K562 (cell line): ENCODE results near the gene CMIP. TPM values are rescaled to one million over a fixed set of nuclear protein-coding genes. Genes with fewer than 3 reads are reported as not detected.

Experiments
- BACH1 ChIP-seq: fragments of 200-800 bp; sonication (Bioruptor generic); IDR thresholded peaks from 2 replicates; pipeline ENCODE4 v1.6.1; 2016; ENCODE audit warnings: missing genetic modification characterization, missing compliant biosample characterization
- BCL6 ChIP-seq: fragments of 250-450 bp; sonication (Bioruptor Pico); IDR thresholded peaks from 2 replicates; pipeline ENCODE4 v1.4.0; 2020
- BRCA1 ChIP-seq, 2 experiments: fragments of 450-650 bp in 1 of 2; sonication (generic) in 1 of 2; formaldehyde crosslinking in 1 of 2; IDR thresholded peaks; 2 replicates each; pipeline versions ENCODE4 v1.5.0 to v1.6.1; 2017 to 2020; ENCODE audit warnings: mild to moderate bottlenecking in 1 of 2, missing genetic modification reagents in 1 of 2
- CREB1 ChIP-seq, 2 experiments: sonication (generic) in 1 of 2; formaldehyde crosslinking in 1 of 2; IDR thresholded peaks; 2 replicates each; pipeline versions ENCODE4 v1.6.1 to v1.8.0; 2012 to 2022; ENCODE audit warnings: inconsistent platforms in 1 of 2, mild to moderate bottlenecking in 1 of 2, missing genetic modification reagents in 1 of 2, moderate library complexity in 1 of 2
- GTF2A2 ChIP-seq: IDR thresholded peaks from 2 replicates; pipeline ENCODE4 v1.6.1; 2016; ENCODE audit warnings: mild to moderate bottlenecking, missing genetic modification characterization, missing compliant biosample characterization
- GTF2F1 ChIP-seq: IDR thresholded peaks from 2 replicates; pipeline ENCODE4 v1.6.1; 2011; ENCODE audit warnings: low read depth, low read length, improper control_type of control experiment
- HNRNPL ChIP-seq: fragments of 200-400 bp; formaldehyde crosslinking; IDR thresholded peaks from 2 replicates; pipeline ENCODE4 v1.6.1; 2017; ENCODE audit warnings: low read depth, mild to moderate bottlenecking, low read length
- KLF6 ChIP-seq: fragments of 250-450 bp; sonication (Bioruptor Pico); IDR thresholded peaks from 2 replicates; pipeline ENCODE4 v1.4.0; 2020; ENCODE audit warnings: mild to moderate bottlenecking, moderate library complexity, borderline replicate concordance
- NR2C2 ChIP-seq, 2 experiments: fragments of 200-800 bp in 1 of 2; sonication (Bioruptor generic) in 1 of 2; sonication (generic) in 1 of 2; formaldehyde crosslinking in 1 of 2; IDR thresholded peaks; 2 replicates each; pipeline versions ENCODE4 v1.6.1 to v1.8.0; 2016 to 2022; ENCODE audit warnings: mild to moderate bottlenecking in 1 of 2, missing compliant biosample characterization in 1 of 2, missing genetic modification characterization in 1 of 2, missing genetic modification reagents in 1 of 2
- RBFOX2 ChIP-seq: fragments of 200-400 bp; formaldehyde crosslinking; IDR thresholded peaks from 2 replicates; pipeline ENCODE4 v1.6.1; 2017; ENCODE audit warnings: low read depth, mild to moderate bottlenecking, low read length, moderate library complexity
- SP2 ChIP-seq: IDR thresholded peaks from 2 replicates; pipeline ENCODE4 v1.6.1; 2011; ENCODE audit warnings: mild to moderate bottlenecking, low read depth, low read length, moderate library complexity; ENCODE audit not compliant: poor library complexity, severe bottlenecking; ENCODE audit errors: extremely low read depth
- TFAP4 ChIP-seq: sonication (generic); formaldehyde crosslinking; IDR thresholded peaks from 2 replicates; pipeline ENCODE4 v1.8.0; 2022; ENCODE audit warnings: missing genetic modification reagents, mild to moderate bottlenecking, moderate library complexity, borderline replicate concordance
- ZFP30 ChIP-seq: fragments of 250-450 bp; sonication (Bioruptor Pico); IDR thresholded peaks from 2 replicates; pipeline ENCODE4 v1.8.0; 2022; ENCODE audit warnings: moderate library complexity, mild to moderate bottlenecking, inconsistent platforms, borderline replicate concordance
- ZNF280B ChIP-seq: fragments of 250-450 bp; sonication (Bioruptor Pico); IDR thresholded peaks from 2 replicates; pipeline ENCODE4 v1.5.1; 2021; ENCODE audit warnings: mild to moderate bottlenecking
- ZNF347 ChIP-seq: fragments of 450-650 bp; formaldehyde crosslinking; IDR thresholded peaks from 2 replicates; pipeline ENCODE4 v1.4.0; 2020; ENCODE audit warnings: low read depth, mild to moderate bottlenecking, moderate library complexity
- ZNF444 ChIP-seq: fragments of 250-450 bp; sonication (Bioruptor Pico); IDR thresholded peaks from 2 replicates; pipeline ENCODE4 v1.4.0; 2020; ENCODE audit warnings: mild to moderate bottlenecking, moderate library complexity
- polyA plus RNA-seq, 8 experiments: library from polyadenylated mRNA; depleted of rRNA in 4 of 8; stranded (reverse) in 5 of 8; unstranded in 3 of 8; fragments of >200 nt; fragmentation: Nextera tagmentation in 2 of 8; fragmentation: Illumina TruSeq in 1 of 8; extraction: Ambion mirVana in 2 of 8; extraction: Trizol in 1 of 8; gene quantifications; 2 replicates each; pipeline versions ENCODE4 v1.2.1 to v1.2.3, GENCODE V29; 2011 to 2014; ENCODE audit warnings: inconsistent platforms in 1 of 8, missing spikeins in 1 of 8
- total RNA-seq, 7 experiments: library from RNA; depleted of rRNA in 6 of 7; stranded (reverse); fragments of >200 nt in 6 of 7; fragmentation: Illumina TruSeq in 2 of 7; extraction: Trizol in 2 of 7; gene quantifications; 2 replicates each; pipeline versions ENCODE4 v1.2.1 to v1.2.3, GENCODE V29; 2011 to 2021; ENCODE audit warnings: low replicate concordance in 1 of 7
- TF ChIP-seq, protein P1 (sequence below): conservative IDR thresholded peaks from 2 replicates; pipeline ENCODE4 v1.6.1; 2011; ENCODE audit warnings: low read depth, mild to moderate bottlenecking, low read length; ENCODE audit not compliant: control insufficient read depth
- TF ChIP-seq, protein P2 (sequence below): fragments of 250-450 bp; sonication (Bioruptor Pico); IDR thresholded peaks from 2 replicates; pipeline ENCODE4 v1.8.0; 2021; ENCODE audit warnings: moderate library complexity, mild to moderate bottlenecking, inconsistent platforms
- TF ChIP-seq, protein P3 (sequence below), 2 experiments: fragments of 450-650 bp in 1 of 2; sonication (generic) in 1 of 2; formaldehyde crosslinking in 1 of 2; IDR thresholded peaks in 1 of 2; conservative IDR thresholded peaks in 1 of 2; 2 replicates each; pipeline versions ENCODE4 v1.6.1 to v1.8.1; 2016 to 2023; ENCODE audit warnings: mild to moderate bottlenecking in 2 of 2, moderate library complexity in 2 of 2, inconsistent platforms in 1 of 2, missing genetic modification reagents in 1 of 2

The CMIP gene
- total and polyA plus RNA-seq, 9 of the 15 experiments (the other 6 are each of a cell fraction or from before 2014, with no cell fraction given): 0.94 to 82.5 (median 10.3) TPM

DNA sequence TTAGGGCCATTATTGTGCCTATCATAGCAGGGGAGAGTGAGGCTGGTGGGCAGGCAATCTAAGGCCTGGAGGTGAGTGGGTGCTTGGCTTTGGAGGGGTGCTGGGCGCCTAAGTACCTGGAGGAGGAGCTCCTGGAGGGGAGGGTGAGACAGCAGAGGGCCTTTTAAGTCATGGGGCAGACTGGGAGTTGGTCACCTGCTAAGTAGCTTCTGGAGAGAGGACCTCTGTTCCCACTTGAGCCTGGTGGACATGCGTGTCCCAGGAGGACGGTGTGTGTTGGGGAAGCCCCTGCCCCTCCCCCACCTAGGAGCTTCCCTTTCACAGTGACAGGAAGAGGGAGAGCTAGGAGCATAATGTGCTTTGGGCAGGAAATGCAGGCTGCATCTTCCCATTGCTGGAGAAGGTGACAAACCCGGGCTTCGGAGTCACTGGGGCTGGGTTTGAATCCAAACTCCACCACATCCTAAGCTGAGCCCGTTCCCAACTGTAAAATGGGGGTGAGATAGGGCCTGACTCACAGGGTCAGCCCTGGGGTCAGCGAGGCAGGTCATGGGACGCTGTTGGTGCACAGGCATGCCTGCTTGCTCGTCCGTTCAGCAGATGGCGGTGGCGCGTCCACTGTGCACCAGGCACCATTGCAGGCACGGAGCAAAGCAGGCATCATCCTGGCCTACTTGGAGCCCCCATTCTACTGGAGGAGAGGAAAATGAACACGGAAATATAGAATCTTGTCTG, 37.9 kb downstream of the CMIP start (continued):
- TF ChIP-seq TFAP4 (CRISPR knock-in tag) (peak; percentile 26; the same call in 1 of the 2 replicates), ZFP30 (CRISPR knock-in tag) (no peak), BACH1 (tag) (no peak), ZNF347 (no peak), NR2C2 (CRISPR knock-in tag; IDR thresholded peaks at IDR 0.05) (peak; percentile 81), NR2C2 (tag; IDR thresholded peaks at IDR 0.05) (peak; percentile 74), KLF6 (CRISPR knock-in tag) (no peak), HNRNPL (no peak), BCL6 (CRISPR knock-in tag) (no peak), RBFOX2 (0 out of 2 replicates have a peak, but pooled peaks have one; percentile 26), GTF2F1 (no peak), ZNF444 (no peak), CREB1 (IDR thresholded peaks at IDR 0.05) (no peak), CREB1 (CRISPR knock-in tag; IDR thresholded peaks at IDR 0.05) (no peak), SP2 (no peak), BRCA1 (IDR thresholded peaks at IDR 0.05) (no peak), BRCA1 (CRISPR knock-in tag; IDR thresholded peaks at IDR 0.05) (no peak), ZNF280B (CRISPR knock-in tag) (no peak), GTF2A2 (tag) (no peak)
- TF ChIP-seq, protein P1, sequence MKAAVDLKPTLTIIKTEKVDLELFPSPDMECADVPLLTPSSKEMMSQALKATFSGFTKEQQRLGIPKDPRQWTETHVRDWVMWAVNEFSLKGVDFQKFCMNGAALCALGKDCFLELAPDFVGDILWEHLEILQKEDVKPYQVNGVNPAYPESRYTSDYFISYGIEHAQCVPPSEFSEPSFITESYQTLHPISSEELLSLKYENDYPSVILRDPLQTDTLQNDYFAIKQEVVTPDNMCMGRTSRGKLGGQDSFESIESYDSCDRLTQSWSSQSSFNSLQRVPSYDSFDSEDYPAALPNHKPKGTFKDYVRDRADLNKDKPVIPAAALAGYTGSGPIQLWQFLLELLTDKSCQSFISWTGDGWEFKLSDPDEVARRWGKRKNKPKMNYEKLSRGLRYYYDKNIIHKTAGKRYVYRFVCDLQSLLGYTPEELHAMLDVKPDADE: no peak
- TF ChIP-seq, protein P2, sequence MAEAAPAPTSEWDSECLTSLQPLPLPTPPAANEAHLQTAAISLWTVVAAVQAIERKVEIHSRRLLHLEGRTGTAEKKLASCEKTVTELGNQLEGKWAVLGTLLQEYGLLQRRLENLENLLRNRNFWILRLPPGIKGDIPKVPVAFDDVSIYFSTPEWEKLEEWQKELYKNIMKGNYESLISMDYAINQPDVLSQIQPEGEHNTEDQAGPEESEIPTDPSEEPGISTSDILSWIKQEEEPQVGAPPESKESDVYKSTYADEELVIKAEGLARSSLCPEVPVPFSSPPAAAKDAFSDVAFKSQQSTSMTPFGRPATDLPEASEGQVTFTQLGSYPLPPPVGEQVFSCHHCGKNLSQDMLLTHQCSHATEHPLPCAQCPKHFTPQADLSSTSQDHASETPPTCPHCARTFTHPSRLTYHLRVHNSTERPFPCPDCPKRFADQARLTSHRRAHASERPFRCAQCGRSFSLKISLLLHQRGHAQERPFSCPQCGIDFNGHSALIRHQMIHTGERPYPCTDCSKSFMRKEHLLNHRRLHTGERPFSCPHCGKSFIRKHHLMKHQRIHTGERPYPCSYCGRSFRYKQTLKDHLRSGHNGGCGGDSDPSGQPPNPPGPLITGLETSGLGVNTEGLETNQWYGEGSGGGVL (CRISPR knock-in tag): no peak
- TF ChIP-seq, protein P3, sequence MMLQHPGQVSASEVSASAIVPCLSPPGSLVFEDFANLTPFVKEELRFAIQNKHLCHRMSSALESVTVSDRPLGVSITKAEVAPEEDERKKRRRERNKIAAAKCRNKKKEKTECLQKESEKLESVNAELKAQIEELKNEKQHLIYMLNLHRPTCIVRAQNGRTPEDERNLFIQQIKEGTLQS (IDR thresholded peaks at IDR 0.05): peak; percentile 70
- TF ChIP-seq, protein P3 (CRISPR knock-in tag; conservative IDR thresholded peaks at IDR 0.05): no peak
